Breast epithelium (tissue), 3 donors: ENCODE measurements around the gene LYRM4.

Source experiments
- CTCF ChIP-seq, 3 donors: fragments of 450-650 bp; IDR thresholded peaks; one replicate each; pipeline ENCODE4 v1.5.1; 2016 to 2017; ENCODE audit warnings: antibody characterized with exemption in 3 of 3, mild to moderate bottlenecking in 3 of 3, moderate library complexity in 3 of 3
- POLR2AphosphoS5 ChIP-seq, 3 donors: sonication (generic); formaldehyde crosslinking; IDR thresholded peaks; one replicate each; pipeline ENCODE4 v1.6.1; 2017; ENCODE audit warnings: antibody characterized with exemption in 3 of 3

GRCh38 chr6:5160206-5160605 lies 100.5 kb downstream of the LYRM4 start:
- TF ChIP-seq CTCF (IDR thresholded peaks at IDR 0.05) (no peak), POLR2AphosphoS5 (IDR thresholded peaks at IDR 0.05) (no peak)
